ENCODE measurements around the gene LDLRAD3. TPM values are rescaled to one million over a fixed set of nuclear protein-coding genes. Genes with fewer than 3 reads are reported as not detected.
A peak's percentile ranks its signal among the peaks of the same experiment; 100 is the strongest.

LDLRAD3 gene
- under 1 TPM; 0.22 to 0.59 TPM for total RNA-seq

- TF ChIP-seq CTCF (IDR thresholded peaks at IDR 0.05): no peak
- Mint-ChIP-seq H3K9me3 (no peaks in the 10 kb centered on the region), H3K4me3 (peak within 1 kb of the TSS; percentile 70), H3K4me1 (ENCODE audit: low read depth) (peaks cover 5% of the 10 kb centered on the region), H3K27ac (no peak within 1 kb of the TSS), H3K27me3 (peaks cover 46% of the 10 kb centered on the region), H3K36me3 (ENCODE audit: low read depth) (no peaks in the 10 kb centered on the region)
- ChIA-PET CTCF (no interaction called here), POLR2A (interaction anchor here (0.6 kb wide), 1 partner anchor 324 kb away, joined by 3 read pairs; no protein-coding TSS in a partner anchor)
- ATAC-seq (peak; percentile 82), DNase-seq (peak; percentile 50)
- intact Hi-C loops (cut with micrococcal nuclease): no loop called here
Observed at GRCh38 chr11:35943713-35944502, at the start of gene LDLRAD3. Gene LDLRAD3 (plus strand): TSS chr11:35944062. CDS start chr11:35944099, 37 bp downstream.

GRCh38 chr11:35897019-35897418 is 46.8 kb upstream of the LDLRAD3 start:
- intact Hi-C loops (cut with micrococcal nuclease): no loop called here
- Mint-ChIP-seq H3K36me3 (ENCODE audit: low read depth) (no peaks in the 10 kb centered on the region), H3K4me1 (ENCODE audit: low read depth) (no peaks in the 10 kb centered on the region), H3K4me3 (no peak overlapping the region), H3K27ac (no peak overlapping the region), H3K9me3 (peaks cover 5% of the 10 kb centered on the region), H3K27me3 (peaks cover 8% of the 10 kb centered on the region)
- no peak for TF ChIP-seq CTCF (IDR thresholded peaks at IDR 0.05)
- CTCF ChIA-PET: no interaction called here
- POLR2A ChIA-PET: no interaction called here
- ATAC-seq: no peak
- no peak for DNase-seq

GRCh38 chr11:35902961-35903360 is 40.9 kb upstream of the LDLRAD3 start:
- H3K4me3 Mint-ChIP-seq: no peak overlapping the region
- TF ChIP-seq CTCF (IDR thresholded peaks at IDR 0.05): no peak
- peaks cover 7% of the 10 kb centered on the region for H3K27me3 Mint-ChIP-seq
- intact Hi-C loops (cut with micrococcal nuclease): no loop called here
- no peak for ATAC-seq
- DNase-seq: no peak
- H3K9me3 Mint-ChIP-seq: peaks cover 15% of the 10 kb centered on the region
- POLR2A ChIA-PET: no interaction called here
- CTCF ChIA-PET: no interaction called here
- no peak overlapping the region for H3K27ac Mint-ChIP-seq
- peaks cover 2% of the 10 kb centered on the region for H3K36me3 Mint-ChIP-seq (ENCODE audit: low read depth)
- no peaks in the 10 kb centered on the region for H3K4me1 Mint-ChIP-seq (ENCODE audit: low read depth)

- ATAC-seq (no peak), DNase-seq (no peak)
- no peak for TF ChIP-seq CTCF (IDR thresholded peaks at IDR 0.05)
- no peaks in the 10 kb centered on the region for H3K4me1 Mint-ChIP-seq (ENCODE audit: low read depth)
- peaks cover 15% of the 10 kb centered on the region for H3K9me3 Mint-ChIP-seq
- H3K27me3 Mint-ChIP-seq: peaks cover 7% of the 10 kb centered on the region
- CTCF ChIA-PET: interaction anchor here (1.4 kb wide), 1 partner anchor 84 kb away, joined by 3 read pairs; no protein-coding TSS in a partner anchor
- POLR2A ChIA-PET: no interaction called here
- intact Hi-C loops (cut with micrococcal nuclease): no loop called here
- H3K27ac Mint-ChIP-seq: no peak overlapping the region
- peaks cover 2% of the 10 kb centered on the region for H3K36me3 Mint-ChIP-seq (ENCODE audit: low read depth)
- H3K4me3 Mint-ChIP-seq: no peak overlapping the region
Observed at GRCh38 chr11:35905646-35906276, 38.1 kb upstream of the LDLRAD3 start.

- CTCF ChIA-PET: interaction anchor here (1.4 kb wide), 1 partner anchor 84 kb away, joined by 3 read pairs; no protein-coding TSS in a partner anchor
- no peak for TF ChIP-seq CTCF (IDR thresholded peaks at IDR 0.05)
- DNase-seq: no peak
- POLR2A ChIA-PET: no interaction called here
- intact Hi-C loops (cut with micrococcal nuclease): no loop called here
- H3K27ac Mint-ChIP-seq: no peak overlapping the region
- H3K36me3 Mint-ChIP-seq (ENCODE audit: low read depth): peaks cover 2% of the 10 kb centered on the region
- no peak overlapping the region for H3K4me3 Mint-ChIP-seq
- no peaks in the 10 kb centered on the region for H3K4me1 Mint-ChIP-seq (ENCODE audit: low read depth)
- peaks cover 7% of the 10 kb centered on the region for H3K27me3 Mint-ChIP-seq
- ATAC-seq: no peak
- H3K9me3 Mint-ChIP-seq: peaks cover 15% of the 10 kb centered on the region
Observed at GRCh38 chr11:35906277-35906661, 37.6 kb upstream of the LDLRAD3 start.

Data from activated CD8-positive, alpha-beta T cell treated with anti-CD3 and anti-CD28 coated beads for 36 hours (primary cell).